ENCODE measurements around the gene OR51A7.

- TF ChIP-seq, protein P1, sequence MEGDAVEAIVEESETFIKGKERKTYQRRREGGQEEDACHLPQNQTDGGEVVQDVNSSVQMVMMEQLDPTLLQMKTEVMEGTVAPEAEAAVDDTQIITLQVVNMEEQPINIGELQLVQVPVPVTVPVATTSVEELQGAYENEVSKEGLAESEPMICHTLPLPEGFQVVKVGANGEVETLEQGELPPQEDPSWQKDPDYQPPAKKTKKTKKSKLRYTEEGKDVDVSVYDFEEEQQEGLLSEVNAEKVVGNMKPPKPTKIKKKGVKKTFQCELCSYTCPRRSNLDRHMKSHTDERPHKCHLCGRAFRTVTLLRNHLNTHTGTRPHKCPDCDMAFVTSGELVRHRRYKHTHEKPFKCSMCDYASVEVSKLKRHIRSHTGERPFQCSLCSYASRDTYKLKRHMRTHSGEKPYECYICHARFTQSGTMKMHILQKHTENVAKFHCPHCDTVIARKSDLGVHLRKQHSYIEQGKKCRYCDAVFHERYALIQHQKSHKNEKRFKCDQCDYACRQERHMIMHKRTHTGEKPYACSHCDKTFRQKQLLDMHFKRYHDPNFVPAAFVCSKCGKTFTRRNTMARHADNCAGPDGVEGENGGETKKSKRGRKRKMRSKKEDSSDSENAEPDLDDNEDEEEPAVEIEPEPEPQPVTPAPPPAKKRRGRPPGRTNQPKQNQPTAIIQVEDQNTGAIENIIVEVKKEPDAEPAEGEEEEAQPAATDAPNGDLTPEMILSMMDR (conservative IDR thresholded peaks at IDR 0.05): no peak
- no peak for TF ChIP-seq ZFX (IDR thresholded peaks at IDR 0.05)
Measured at GRCh38 chr11:4919250-4919649, 15.7 kb downstream of the OR51A7 start, which contains the start of gene OR51G2.

All from C4-2B (cell line).